Spleen (tissue), 11 donors: ENCODE data around the gene KIF16B. TPM values are rescaled to one million over a fixed set of nuclear protein-coding genes. Genes with fewer than 3 reads are reported as not detected.
A peak's percentile ranks its signal among the peaks of the same experiment; 100 is the strongest.

Experiments
- DNase-seq: peaks from one replicate; pipeline ENCODE4 v3.0.0-alpha.2; 2020
- H3K27ac ChIP-seq, 8 donors: fragments of 200-600 bp; sonication (generic) in 7 of 8; 1 replicate in 4 of 8; 2 replicates in 4 of 8; pipeline versions ENCODE4 v1.5.0 to v1.8.0; 2016 to 2021; ENCODE audit warnings: inconsistent platforms in 4 of 8, mild to moderate bottlenecking in 4 of 8, moderate library complexity in 1 of 8
- H3K27me3 ChIP-seq, 7 donors: fragments of 200-600 bp; sonication (generic) in 6 of 7; replicated peaks in 1 of 7; 1 replicate in 4 of 7; 2 replicates in 3 of 7; pipeline versions ENCODE4 v1.5.0 to v1.8.0; 2016 to 2021; ENCODE audit warnings: inconsistent platforms in 3 of 7, mild to moderate bottlenecking in 1 of 7
- H3K36me3 ChIP-seq, 6 donors: fragments of 200-600 bp; sonication (generic) in 5 of 6; 1 replicate in 4 of 6; 2 replicates in 2 of 6; pipeline versions ENCODE4 v1.5.0 to v1.8.0; 2016 to 2021; ENCODE audit warnings: inconsistent platforms in 2 of 6
- H3K4me1 ChIP-seq, 6 donors: fragments of 200-600 bp; sonication (generic) in 5 of 6; 1 replicate in 3 of 6; 2 replicates in 3 of 6; pipeline versions ENCODE4 v1.5.0 to v1.8.0; 2016 to 2021; ENCODE audit warnings: inconsistent platforms in 3 of 6
- H3K4me3 ChIP-seq, 8 donors: fragments of 200-600 bp; sonication (generic) in 7 of 8; 1 replicate in 4 of 8; 2 replicates in 4 of 8; pipeline versions ENCODE4 v1.5.0 to v1.8.0; 2016 to 2021; ENCODE audit warnings: inconsistent platforms in 4 of 8, mild to moderate bottlenecking in 4 of 8, moderate library complexity in 2 of 8
- H3K9me3 ChIP-seq, 8 donors: fragments of 200-600 bp; sonication (generic) in 7 of 8; 1 replicate in 4 of 8; 2 replicates in 4 of 8; pipeline versions ENCODE4 v1.5.0 to v1.8.0; 2016 to 2021; ENCODE audit warnings: inconsistent platforms in 4 of 8
- CTCF ChIP-seq, 11 experiments: fragments of 200-600 bp in 7 of 11; fragments of 450-650 bp in 4 of 11; sonication (generic) in 4 of 11; IDR thresholded peaks in 8 of 11; conservative IDR thresholded peaks in 3 of 11; 1 replicate in 7 of 11; 2 replicates in 4 of 11; pipeline versions ENCODE4 v1.4.0 to v1.8.0; 2016 to 2021; ENCODE audit warnings: antibody characterized with exemption in 11 of 11, inconsistent platforms in 4 of 11, mild to moderate bottlenecking in 1 of 11
- POLR2A ChIP-seq, 3 donors: fragments of 450-650 bp; IDR thresholded peaks; one replicate each; pipeline ENCODE4 v1.5.1; 2017; ENCODE audit warnings: antibody characterized with exemption in 3 of 3, mild to moderate bottlenecking in 1 of 3
- POLR2AphosphoS5 ChIP-seq, 3 donors: sonication (generic); formaldehyde crosslinking; IDR thresholded peaks; one replicate each; pipeline ENCODE4 v1.5.1; 2017; ENCODE audit warnings: antibody characterized with exemption in 3 of 3
- WGBS, 5 donors: extraction: QIAGEN DNeasy Blood & Tissue Kit in 3 of 5; methylation state at CpG; one replicate each; pipeline versions ENCODE4 v1.1.5 to v1.1.7; 2013 to 2018; 5-methylcytosine and 5-hydroxymethylcytosine counted together
- intact Hi-C: fragments of 100-400 bp; cut with DNase I; formaldehyde crosslinking; loops from one replicate; pipeline ENCODE4 v1.15.0; 2023; ENCODE audit warnings: low total_unique reads
- polyA plus RNA-seq, 3 donors: library from polyadenylated mRNA; stranded (reverse); fragments of 200-250 nt; gene quantifications; one replicate each; pipeline ENCODE4 v1.2.1, GENCODE V29; 2013
- total RNA-seq, 7 donors: library from RNA; depleted of rRNA in 3 of 7; stranded (reverse); fragments of >200 nt in 3 of 7; fragmentation: NEBNext Ultra II Directional in 4 of 7; extraction: Animal tissue kit (Norgen Biotek cat#: 25700) in 4 of 7; gene quantifications; one replicate each; pipeline versions ENCODE4 v1.1.0 to v1.2.1, GENCODE V29; 2016 to 2021
- donor health status: healthy with polysubstance abuse.
- donor health status: DM: no; HTN: no; CAD: no; lungs with moderate emphysema.
- donor health status: DM: no; HTN: no; CAD: no.
- donor health status: Bipolar disorder and iron deficiency.
- donor health status: healthy.
- donor health status: DM: no; HTN: no; CAD: no.
- donor health status: DM: yes; HTN: yes; CAD: no.

The KIF16B gene
- total and polyA plus RNA-seq, 10 donors, result 3.0 to 30.1 (median 21.2) TPM

GRCh38 chr20:16284385-16285100, 288.7 kb downstream of the KIF16B start:
- Histone ChIP-seq H3K4me3 (no peak overlapping the region), H3K27me3 (no peaks in the 10 kb centered on the region), H3K36me3 (peaks cover 0 to 6% (median 0%) of the 10 kb centered on the region in 6 donors), H3K9me3 (no peaks in the 10 kb centered on the region), H3K27ac (peak overlapping the region in 1 of 8 donors; percentile 37), H3K4me1 (peaks cover 0 to 17% (median 6%) of the 10 kb centered on the region in 6 donors)
- DNase-seq, result no peak
- intact Hi-C loops, result no loop called here
- TF ChIP-seq POLR2AphosphoS5 (IDR thresholded peaks at IDR 0.05) (no peak), CTCF (IDR thresholded peaks at IDR 0.05 in 8 of 11, conservative IDR thresholded peaks at IDR 0.05 in 3 of 11) (no peak), POLR2A (IDR thresholded peaks at IDR 0.05) (no peak)
- 82 to 85% (median 84%) methylated on average over 15 of the region's 15 CpGs for WGBS, 5 donors

GRCh38 chr20:16283978-16284377, 289.3 kb downstream of the KIF16B start:
- Histone ChIP-seq H3K36me3 (peaks cover 0 to 6% (median 0%) of the 10 kb centered on the region in 6 donors), H3K4me1 (peaks cover 0 to 17% (median 6%) of the 10 kb centered on the region in 6 donors), H3K27ac (peak overlapping the region in 1 of 8 donors; percentile 37), H3K9me3 (no peaks in the 10 kb centered on the region), H3K4me3 (no peak overlapping the region), H3K27me3 (no peaks in the 10 kb centered on the region)
- intact Hi-C loops, result no loop called here
- no peak for DNase-seq
- TF ChIP-seq CTCF (IDR thresholded peaks at IDR 0.05 in 8 of 11, conservative IDR thresholded peaks at IDR 0.05 in 3 of 11), result no peak
- no peak for TF ChIP-seq POLR2AphosphoS5 (IDR thresholded peaks at IDR 0.05)
- TF ChIP-seq POLR2A (IDR thresholded peaks at IDR 0.05), result no peak
- WGBS, 5 donors, result 87 to 100% (median 95%) methylated on average over 5 of the region's 5 CpGs

GRCh38 chr20:16283307-16283706, 289.9 kb downstream of the KIF16B start:
- no peaks in the 10 kb centered on the region for H3K27me3 ChIP-seq
- no peak overlapping the region for H3K27ac ChIP-seq
- H3K4me3 ChIP-seq, result no peak overlapping the region
- intact Hi-C loops, result no loop called here
- peaks cover 0 to 17% (median 6%) of the 10 kb centered on the region in 6 donors for H3K4me1 ChIP-seq
- no peaks in the 10 kb centered on the region for H3K9me3 ChIP-seq
- 88 to 94% (median 93%) methylated on average over 2 to 6 of the region's 6 CpGs for WGBS, 5 donors
- DNase-seq, result no peak
- peaks cover 0 to 6% (median 0%) of the 10 kb centered on the region in 6 donors for H3K36me3 ChIP-seq
- no peak for TF ChIP-seq POLR2AphosphoS5 (IDR thresholded peaks at IDR 0.05)
- no peak for TF ChIP-seq POLR2A (IDR thresholded peaks at IDR 0.05)
- TF ChIP-seq CTCF (IDR thresholded peaks at IDR 0.05 in 8 of 11, conservative IDR thresholded peaks at IDR 0.05 in 3 of 11), result no peak

GRCh38 chr20:16280219-16280618, 293.0 kb downstream of the KIF16B start:
- H3K4me1 ChIP-seq, result peaks cover 0 to 17% (median 6%) of the 10 kb centered on the region in 6 donors
- H3K27me3 ChIP-seq, result no peaks in the 10 kb centered on the region
- peak overlapping the region in 3 of 8 donors; percentile 8 to 15 (median 11) for H3K27ac ChIP-seq
- intact Hi-C loops, result no loop called here
- WGBS, 5 donors, result 74 to 82% (median 81%) methylated on average over 2 of the region's 2 CpGs
- H3K9me3 ChIP-seq, result no peaks in the 10 kb centered on the region
- no peak for TF ChIP-seq POLR2AphosphoS5 (IDR thresholded peaks at IDR 0.05)
- no peak for TF ChIP-seq CTCF (IDR thresholded peaks at IDR 0.05 in 8 of 11, conservative IDR thresholded peaks at IDR 0.05 in 3 of 11)
- no peak for TF ChIP-seq POLR2A (IDR thresholded peaks at IDR 0.05)
- no peak for DNase-seq
- H3K4me3 ChIP-seq, result no peak overlapping the region
- H3K36me3 ChIP-seq, result peaks cover 0 to 2% (median 0%) of the 10 kb centered on the region in 6 donors
